ENCODE results near the gene GFPT1.

GFPT1 gene

DNA sequence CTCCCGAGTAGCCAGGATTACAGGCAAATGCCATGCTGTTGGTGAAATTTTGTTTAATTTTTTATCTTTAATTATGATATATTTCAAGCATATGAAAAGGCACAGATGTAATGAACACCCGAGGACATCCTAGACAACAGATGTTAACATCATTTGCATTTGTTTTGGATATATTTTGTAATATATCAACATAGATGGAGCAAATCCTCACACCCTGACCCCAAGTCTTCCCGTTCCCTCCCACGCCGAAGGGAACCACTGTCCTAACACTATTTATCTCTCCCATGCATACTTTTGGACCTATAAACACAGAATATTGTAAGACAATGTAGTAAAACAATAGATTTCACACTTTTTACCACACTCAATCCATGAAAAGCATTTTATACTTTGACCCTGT, 99.5 kb downstream of the GFPT1 start:
- DNase-seq, result no peak

DNA sequence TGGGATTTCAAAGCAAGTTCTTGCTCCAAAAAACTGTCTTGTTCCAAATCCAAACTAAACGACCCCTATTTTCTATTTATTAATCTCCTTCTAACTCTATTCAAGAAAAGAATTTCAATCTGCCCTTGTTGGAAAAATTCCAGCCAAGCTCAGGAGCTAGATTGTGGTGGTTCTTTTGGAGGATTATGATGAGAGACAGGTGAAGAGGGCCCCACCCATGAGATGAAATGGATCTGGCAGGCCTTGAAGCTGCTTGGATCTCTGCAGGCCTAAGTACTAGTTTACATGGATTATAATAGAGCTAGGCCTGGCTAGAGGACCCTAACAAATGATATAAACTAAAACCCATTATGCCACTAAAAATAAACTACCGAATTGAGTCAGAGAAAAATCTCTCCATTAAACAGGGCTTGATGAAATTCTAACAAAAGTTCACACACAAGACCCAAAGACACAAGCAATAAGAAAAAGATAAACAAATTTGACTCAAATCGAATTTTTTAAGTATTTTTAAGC, 101.6 kb downstream of the GFPT1 start:
- no peak for DNase-seq

DNA sequence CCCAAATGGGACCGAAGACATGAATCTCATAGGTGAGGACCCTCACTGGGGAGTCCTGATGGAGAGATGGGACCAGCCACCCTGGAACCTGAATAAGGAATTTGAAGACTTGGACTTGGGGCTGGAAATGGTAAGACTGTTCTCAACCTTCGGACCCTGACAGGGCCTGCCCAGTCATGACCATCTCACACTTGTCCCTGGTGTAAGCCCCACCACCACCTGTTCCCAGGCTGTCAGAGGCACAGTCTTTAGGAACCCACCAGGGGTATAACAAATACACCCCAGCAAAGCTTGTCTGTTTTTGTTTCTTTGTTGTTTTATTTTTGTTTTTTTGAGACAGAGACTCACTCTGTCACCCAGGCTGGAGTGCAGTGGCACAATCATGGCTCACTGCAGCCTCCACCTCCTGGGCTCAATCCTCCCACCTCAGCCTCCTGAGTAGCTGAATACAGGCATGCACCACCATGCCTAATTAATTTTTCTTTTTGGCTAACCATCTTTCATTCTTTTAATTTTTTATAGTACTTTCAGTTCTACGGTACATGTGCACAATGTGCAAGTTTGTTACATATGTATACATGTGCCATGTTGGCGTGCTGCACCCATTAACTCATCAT, 106.1 kb downstream of the GFPT1 start:
- no peak for DNase-seq

DNA sequence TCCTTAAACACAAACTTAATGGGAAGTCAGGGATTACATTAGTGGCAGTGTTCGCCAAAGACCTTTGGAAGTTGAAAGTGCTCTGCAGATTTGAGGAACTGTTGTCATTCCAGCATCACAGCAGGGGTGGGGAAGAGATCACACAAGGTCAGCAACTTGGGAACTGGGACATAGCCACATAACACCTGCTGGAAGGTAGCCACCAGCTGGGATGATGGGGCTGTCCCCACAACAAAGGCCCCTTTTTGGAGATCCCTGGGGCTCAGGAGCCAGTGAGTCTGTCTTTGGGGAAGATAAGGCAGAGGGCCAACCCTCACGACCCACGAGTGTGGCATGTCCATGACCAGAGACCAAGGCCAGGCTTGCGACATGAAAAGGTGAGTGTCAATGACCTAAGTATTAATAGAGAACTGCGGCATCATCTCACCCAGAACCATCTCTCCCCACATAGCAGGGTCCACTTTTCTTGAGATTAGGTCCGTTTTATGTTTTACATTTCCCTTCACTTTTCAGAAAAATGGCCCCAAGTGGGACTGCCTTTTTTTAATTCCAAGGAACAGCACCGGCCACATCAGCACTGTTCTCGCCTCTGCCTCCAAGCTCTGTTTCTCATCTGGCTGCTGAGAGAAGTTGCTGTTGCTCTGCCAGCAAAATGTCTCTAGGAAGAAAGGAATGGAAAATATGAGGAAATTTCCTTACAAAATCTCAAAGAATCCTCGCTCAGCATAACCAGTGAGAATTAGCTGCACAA, 106.9 kb downstream of the GFPT1 start:
- no peak for DNase-seq

DNA sequence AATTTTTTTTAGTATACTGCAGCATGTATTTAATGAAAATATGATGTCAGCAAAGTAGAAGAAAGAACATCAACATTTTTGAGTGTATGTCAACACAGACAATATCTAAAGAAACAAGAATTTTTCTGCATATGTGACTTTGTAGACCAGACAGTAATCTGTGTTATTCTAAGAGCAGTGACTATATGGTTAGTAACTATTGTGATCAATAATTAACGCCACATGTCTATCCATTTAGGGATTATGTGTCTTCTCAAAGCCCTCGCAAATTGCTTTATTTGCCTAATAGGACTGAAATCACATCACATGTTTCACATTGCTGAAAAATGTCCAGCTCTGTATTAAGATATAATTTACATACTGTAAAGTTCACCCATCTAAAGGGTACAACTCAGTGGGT, 107.8 kb downstream of the GFPT1 start:
- DNase-seq, result no peak

DNA sequence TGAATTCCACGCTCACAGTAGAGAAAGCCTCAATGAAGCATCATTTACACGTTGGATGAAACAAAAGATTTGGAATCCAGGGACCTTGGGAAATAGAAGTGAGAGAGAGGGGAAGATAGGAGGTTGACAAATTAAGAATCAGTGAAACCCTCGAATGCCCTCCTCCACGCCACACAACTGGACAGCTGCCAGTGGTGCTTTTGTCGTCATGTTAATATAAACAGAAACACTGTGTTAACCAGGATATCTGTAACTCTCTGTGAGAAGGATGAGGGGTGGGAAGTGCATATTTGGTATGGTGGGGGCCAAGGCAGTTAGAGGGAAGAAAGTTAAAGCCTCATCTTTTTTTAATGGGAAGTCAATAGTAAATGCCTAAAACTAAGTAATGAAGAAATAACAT, 108.7 kb downstream of the GFPT1 start:
- DNase-seq, result peak; percentile 11

DNA sequence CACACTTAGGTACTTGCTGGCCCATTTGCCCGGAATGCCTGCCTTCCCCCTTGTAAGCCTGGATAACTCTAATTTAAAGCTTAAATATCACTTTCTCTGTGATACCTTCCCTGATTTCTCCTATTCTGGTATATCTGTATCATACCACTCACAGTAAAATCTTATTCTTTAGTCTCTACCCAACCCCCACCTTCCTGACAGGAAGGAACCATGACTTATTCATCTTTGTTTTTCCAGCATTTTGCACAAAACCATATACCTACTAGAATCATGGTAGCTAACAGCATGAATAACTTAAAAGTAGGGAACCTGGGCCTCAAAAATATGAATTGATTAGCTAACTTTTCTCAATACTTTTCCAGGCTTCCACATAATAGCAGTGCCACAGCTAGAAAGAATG, 111.5 kb downstream of the GFPT1 start:
- DNase-seq, result no peak

DNA sequence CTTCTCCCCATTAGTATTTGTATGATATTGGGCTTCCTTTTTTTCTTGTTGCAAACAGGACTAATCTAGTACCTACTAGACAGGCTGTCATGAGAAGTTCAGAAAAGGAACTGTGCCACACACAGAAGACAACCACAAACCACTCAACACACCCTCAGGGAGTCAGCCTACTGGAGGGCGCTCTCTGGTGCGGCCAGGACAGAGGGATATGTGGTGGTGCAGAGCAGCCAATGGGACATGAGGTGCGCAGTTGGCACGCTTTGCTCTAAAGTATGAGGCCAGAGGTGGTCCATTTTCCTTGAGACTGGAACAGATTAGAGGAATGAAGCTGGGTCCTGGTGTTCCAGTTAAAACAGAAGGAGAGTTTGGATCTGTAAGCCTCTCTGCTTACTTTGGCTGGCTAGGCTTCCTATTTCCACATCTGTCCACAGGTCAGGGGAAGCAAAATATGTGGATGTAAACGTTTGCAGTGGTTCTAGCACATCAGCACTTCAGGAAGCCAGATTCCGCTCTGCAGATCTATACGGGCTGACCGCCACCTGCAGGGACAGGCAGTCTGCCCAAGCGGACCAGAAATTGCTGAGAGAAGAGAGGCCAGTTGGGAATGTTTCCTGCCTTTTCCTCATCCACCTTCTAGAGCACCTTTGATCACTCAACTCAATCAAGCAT, 114.1 kb downstream of the GFPT1 start:
- no peak for DNase-seq

DNA sequence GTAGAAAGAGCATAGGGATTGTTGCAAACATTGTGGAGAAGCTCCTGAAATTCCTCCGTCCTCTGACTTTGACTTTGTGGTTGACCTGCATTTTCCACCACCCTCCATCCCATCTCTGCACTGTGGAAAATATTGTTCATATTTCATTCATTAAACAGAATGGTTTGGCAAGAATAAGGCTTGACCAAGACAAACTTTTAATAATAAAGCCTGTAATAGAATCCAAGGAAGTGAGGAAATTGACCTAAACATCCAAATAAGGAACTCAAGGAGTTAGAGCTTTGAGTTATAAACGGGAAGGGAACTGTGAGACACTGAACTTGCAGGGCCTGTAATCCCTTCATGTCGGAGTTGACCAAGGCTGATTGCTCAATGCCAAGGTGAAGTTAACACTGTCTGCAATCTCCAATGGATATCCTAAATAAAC, 115.2 kb downstream of the GFPT1 start:
- peak; percentile 3 for DNase-seq
